Right lobe of liver (tissue), 6 donors: ENCODE results near the gene ACOT13. TPM values are rescaled to one million over a fixed set of nuclear protein-coding genes. Genes with fewer than 3 reads are reported as not detected.
A peak's percentile ranks its signal among the peaks of the same experiment; 100 is the strongest.
"Not testable (repeated sequence)": the region's sequence is repeated elsewhere in the genome, so short reads cannot be mapped to it uniquely, and the experiment has no call there.

Experiments used
- ATAC-seq, 4 donors: fragments of 200-7000 bp; cut with Tn5 transposase; one replicate each; pipeline ENCODE4 v1.9.1; 2020; ENCODE audit warnings: mild to moderate bottlenecking in 4 of 4, moderate library complexity in 4 of 4
- DNase-seq, 3 donors: peaks; one replicate each; pipeline ENCODE4 v3.0.0-alpha.2; 2020
- H3K27ac ChIP-seq, 3 donors: fragments of 200-600 bp; one replicate each; pipeline ENCODE4 v1.8.0; 2022
- H3K27me3 ChIP-seq, 2 donors: fragments of 200-600 bp; one replicate each; pipeline ENCODE4 v1.8.0; 2022
- H3K36me3 ChIP-seq, 4 donors: fragments of 200-600 bp; sonication (generic) in 1 of 4; one replicate each; pipeline versions ENCODE4 v1.5.1 to v1.8.0; 2017 to 2022; ENCODE audit warnings: control low read depth in 1 of 4
- H3K4me1 ChIP-seq, 4 donors: fragments of 200-600 bp; sonication (generic) in 1 of 4; one replicate each; pipeline versions ENCODE4 v1.5.1 to v1.8.0; 2017 to 2022; ENCODE audit warnings: control low read depth in 1 of 4
- H3K4me3 ChIP-seq, 3 donors: fragments of 200-600 bp; one replicate each; pipeline ENCODE4 v1.8.0; 2022
- H3K9me3 ChIP-seq, 4 donors: fragments of 200-600 bp; sonication (generic) in 1 of 4; one replicate each; pipeline versions ENCODE4 v1.5.1 to v1.8.0; 2017 to 2022; ENCODE audit warnings: control low read depth in 1 of 4
- CTCF ChIP-seq, 4 donors: fragments of 200-600 bp in 3 of 4; fragments of 450-650 bp in 1 of 4; IDR thresholded peaks; one replicate each; pipeline versions ENCODE4 v1.5.1 to v1.8.0; 2016 to 2022; ENCODE audit warnings: antibody characterized with exemption in 4 of 4, mild to moderate bottlenecking in 2 of 4
- POLR2A ChIP-seq: fragments of 450-650 bp; IDR thresholded peaks from one replicate; pipeline ENCODE4 v1.6.1; 2017; ENCODE audit warnings: antibody characterized with exemption, mild to moderate bottlenecking
- WGBS: methylation state at CpG from one replicate; pipeline ENCODE4 v1.1.6; 2018; ENCODE audit warnings: low coverage, low lambda C conversion rate; ENCODE audit not compliant: insufficient coverage; ENCODE audit errors: missing lambda C conversion rate; 5-methylcytosine and 5-hydroxymethylcytosine counted together
- intact Hi-C, 2 donors: fragments of 100-400 bp; cut with DNase I; formaldehyde crosslinking; loops; one replicate each; pipeline versions ENCODE4 v1.11.2 to v1.14.1; 2022
- total RNA-seq, 6 experiments: library from RNA; depleted of rRNA in 2 of 6; stranded (reverse); fragments of >200 nt in 2 of 6; fragmentation: NEBNext Ultra II Directional in 3 of 6; extraction: Animal tissue kit (Norgen Biotek cat#: 25700) in 3 of 6; gene quantifications; one replicate each; pipeline versions ENCODE4 v1.1.0 to v1.2.4, GENCODE V29; 2016 to 2023
- donor health status: DM: no; HTN: yes; CAD: no.
- donor health status: DM: no; HTN: no; CAD: no.
- donor health status: DM: no; HTN: no; CAD: no.
- donor health status: DM: no; HTN: yes; CAD: no.
- donor health status: DM: no; HTN: yes; CAD: no.

ACOT13 gene
- total RNA-seq, 6 experiments from 2014 or later, result 14.0 to 53.6 (median 43.4) TPM

- Histone ChIP-seq H3K27me3 (no peaks in the 10 kb centered on the region), H3K9me3 (no peaks in the 10 kb centered on the region), H3K27ac (peak overlapping the region in 1 of 3 donors; percentile 8), H3K36me3 (no peaks in the 10 kb centered on the region), H3K4me3 (no peak overlapping the region), H3K4me1 (no peaks in the 10 kb centered on the region)
- ATAC-seq, result peak; percentile 49 to 71 (median 60)
- TF ChIP-seq CTCF (IDR thresholded peaks at IDR 0.05) (no peak), POLR2A (no peak)
- no peak for DNase-seq
- intact Hi-C loops, result no loop called here
- WGBS, result 62% methylated on average over 5 of the region's 5 CpGs
Observed at GRCh38 chr6:24744911-24745310, 78.0 kb downstream of the ACOT13 start.

- Histone ChIP-seq H3K9me3 (no peaks in the 10 kb centered on the region), H3K4me1 (no peaks in the 10 kb centered on the region), H3K27me3 (no peaks in the 10 kb centered on the region), H3K4me3 (no peak overlapping the region), H3K27ac (no peak overlapping the region), H3K36me3 (no peaks in the 10 kb centered on the region)
- no peak for TF ChIP-seq POLR2A
- WGBS, result 37% methylated on average over 3 of the region's 3 CpGs
- no peak for DNase-seq
- intact Hi-C loops, result no loop called here
- ATAC-seq, result peak in 2 of 4 donors; percentile 18 to 55
Observed at GRCh38 chr6:24749297-24749696, 82.4 kb downstream of the ACOT13 start.

- H3K4me3 ChIP-seq, H3K27me3 ChIP-seq, H3K4me1 ChIP-seq, H3K9me3 ChIP-seq, H3K36me3 ChIP-seq, ATAC-seq, DNase-seq, intact Hi-C loops, H3K27ac ChIP-seq: not testable (repeated sequence)
- WGBS, result 81% methylated on average over 3 of the region's 3 CpGs
Observed at GRCh38 chr6:24750878-24751277, 84.0 kb downstream of the ACOT13 start.

GRCh38 chr6:24752503-24752902 lies 85.6 kb downstream of the ACOT13 start:
- Histone ChIP-seq H3K9me3 (no peaks in the 10 kb centered on the region), H3K4me1 (no peaks in the 10 kb centered on the region), H3K27ac (no peak overlapping the region), H3K27me3 (no peaks in the 10 kb centered on the region), H3K36me3 (no peaks in the 10 kb centered on the region), H3K4me3 (no peak overlapping the region)
- TF ChIP-seq CTCF (IDR thresholded peaks at IDR 0.05), result no peak
- no peak for TF ChIP-seq POLR2A
- WGBS, result 54% methylated on average over 2 of the region's 2 CpGs
- ATAC-seq (no peak), DNase-seq (no peak)
- intact Hi-C loops, result no loop called here

- H3K4me3 ChIP-seq, result no peak overlapping the region
- intact Hi-C loops, result no loop called here
- no peaks in the 10 kb centered on the region for H3K9me3 ChIP-seq
- TF ChIP-seq CTCF (IDR thresholded peaks at IDR 0.05) (no peak), POLR2A (no peak)
- DNase-seq (no peak), ATAC-seq (no peak)
- 55% methylated on average over 1 of the region's 1 CpG for WGBS
- no peaks in the 10 kb centered on the region for H3K27me3 ChIP-seq
- no peaks in the 10 kb centered on the region for H3K36me3 ChIP-seq
- no peaks in the 10 kb centered on the region for H3K4me1 ChIP-seq
- no peak overlapping the region for H3K27ac ChIP-seq
Observed at GRCh38 chr6:24752917-24753492, 86.1 kb downstream of the ACOT13 start.

- Histone ChIP-seq H3K36me3 (no peaks in the 10 kb centered on the region), H3K4me3 (no peak overlapping the region), H3K9me3 (no peaks in the 10 kb centered on the region), H3K4me1 (no peaks in the 10 kb centered on the region), H3K27me3 (no peaks in the 10 kb centered on the region), H3K27ac (no peak overlapping the region)
- intact Hi-C loops, result no loop called here
- TF ChIP-seq CTCF (IDR thresholded peaks at IDR 0.05), result no peak
- no peak for TF ChIP-seq POLR2A
- DNase-seq, result no peak
- no peak for ATAC-seq
- 57% methylated on average over 2 of the region's 2 CpGs for WGBS
Observed at GRCh38 chr6:24753545-24753944, 86.7 kb downstream of the ACOT13 start.

GRCh38 chr6:24754378-24754777 lies 87.5 kb downstream of the ACOT13 start:
- DNase-seq, H3K4me1 ChIP-seq, H3K27me3 ChIP-seq, ATAC-seq, H3K4me3 ChIP-seq, H3K9me3 ChIP-seq, intact Hi-C loops, H3K27ac ChIP-seq, H3K36me3 ChIP-seq: not testable (repeated sequence)
- 73% methylated on average over 3 of the region's 4 CpGs for WGBS
